ENCODE results near the gene DSTN. TPM values are rescaled to one million over a fixed set of nuclear protein-coding genes. Genes with fewer than 3 reads are reported as not detected.

DSTN gene
- total RNA-seq, 1 donor from 2014 or later, result 463 TPM

- Histone ChIP-seq H3K36me3 (no peaks in the 10 kb centered on the region), H3K4me3 (no peak overlapping the region), H3K27me3 (no peaks in the 10 kb centered on the region), H3K4me1 (peaks cover 4% of the 10 kb centered on the region), H3K27ac (no peak overlapping the region), H3K9me3 (no peaks in the 10 kb centered on the region)
- ATAC-seq (no peak), DNase-seq (no peak)
- no peak for TF ChIP-seq CTCF (IDR thresholded peaks at IDR 0.05)
- intact Hi-C loops (cut with DNase I), result no loop called here
These were observed 44.7 kb upstream of the DSTN start for GRCh38 chr20:17525132-17525531.

- Histone ChIP-seq H3K36me3 (no peaks in the 10 kb centered on the region), H3K4me1 (no peaks in the 10 kb centered on the region), H3K27me3 (no peaks in the 10 kb centered on the region), H3K4me3 (no peak overlapping the region), H3K9me3 (no peaks in the 10 kb centered on the region), H3K27ac (no peak overlapping the region)
- intact Hi-C loops (cut with DNase I), result no loop called here
- peak; percentile 78 for ATAC-seq
- no peak for TF ChIP-seq CTCF (IDR thresholded peaks at IDR 0.05)
- DNase-seq, result no peak
These were observed 44.2 kb upstream of the DSTN start for GRCh38 chr20:17525650-17526049.

- peaks cover 9% of the 10 kb centered on the region for H3K4me1 ChIP-seq
- H3K9me3 ChIP-seq, result no peaks in the 10 kb centered on the region
- ATAC-seq, result no peak
- H3K36me3 ChIP-seq, result no peaks in the 10 kb centered on the region
- no peak for TF ChIP-seq CTCF (IDR thresholded peaks at IDR 0.05)
- no peak for DNase-seq
- H3K27ac ChIP-seq, result no peak overlapping the region
- no peak overlapping the region for H3K4me3 ChIP-seq
- intact Hi-C loops (cut with DNase I), result no loop called here
- H3K27me3 ChIP-seq, result no peaks in the 10 kb centered on the region
These were observed 40.3 kb upstream of the DSTN start for GRCh38 chr20:17529586-17529985.

GRCh38 chr20:17530153-17530552 lies 39.7 kb upstream of the DSTN start:
- Histone ChIP-seq H3K27ac (no peak overlapping the region), H3K36me3 (no peaks in the 10 kb centered on the region), H3K4me3 (no peak overlapping the region), H3K9me3 (no peaks in the 10 kb centered on the region), H3K4me1 (peaks cover 9% of the 10 kb centered on the region), H3K27me3 (no peaks in the 10 kb centered on the region)
- intact Hi-C loops (cut with DNase I), result loop anchor here (10.0 kb wide), 1 partner anchor 55 kb away; no protein-coding TSS in a partner anchor
- ATAC-seq (no peak), DNase-seq (no peak)
- TF ChIP-seq CTCF (IDR thresholded peaks at IDR 0.05), result no peak

- Histone ChIP-seq H3K27ac (peak within 1 kb of the TSS; percentile 55), H3K4me1 (peaks cover 9% of the 10 kb centered on the region), H3K27me3 (no peaks in the 10 kb centered on the region), H3K4me3 (peak within 1 kb of the TSS; percentile 56), H3K9me3 (no peaks in the 10 kb centered on the region), H3K36me3 (no peaks in the 10 kb centered on the region)
- TF ChIP-seq CTCF (IDR thresholded peaks at IDR 0.05), result peak; percentile 4
- DNase-seq (peak; percentile 82), ATAC-seq (peak; percentile 91)
- intact Hi-C loops (cut with DNase I), result loop anchor here (10.0 kb wide), 1 partner anchor 54 kb away; no protein-coding TSS in a partner anchor
These were observed 38.9 kb upstream of the DSTN start, which contains the start of gene BFSP1 for GRCh38 chr20:17530716-17531664. Gene BFSP1 (minus strand): TSS chr20:17531379. CDS start chr20:17531329, 50 bp downstream.

Data from upper lobe of right lung (tissue), 1 donor.